ENCODE measurements around the gene OAS3.
"Not testable (repeated sequence)": the region's sequence is repeated elsewhere in the genome, so short reads cannot be mapped to it uniquely, and the experiment has no call there.

Gene OAS3

GRCh38 chr12:112988224-112988623 is 50.0 kb downstream of the OAS3 start:
- no peak for DNase-seq

GRCh38 chr12:112988823-112989385 is 50.6 kb downstream of the OAS3 start:
- not testable (repeated sequence) for DNase-seq

GRCh38 chr12:112989806-112990205 is 51.5 kb downstream of the OAS3 start:
- no peak for DNase-seq

- DNase-seq = peak; percentile 38 to 74
These were observed 54.5 kb downstream of the OAS3 start for GRCh38 chr12:112992541-112993398.

GRCh38 chr12:112995008-112995407 is 56.7 kb downstream of the OAS3 start:
- no peak for DNase-seq

GRCh38 chr12:112996501-112996900 is 58.2 kb downstream of the OAS3 start:
- DNase-seq = no peak

GRCh38 chr12:112997506-112997905 is 59.2 kb downstream of the OAS3 start:
- DNase-seq = no peak

GRCh38 chr12:112998987-112999767 is 60.9 kb downstream of the OAS3 start:
- no peak for DNase-seq

- no peak for DNase-seq
These were observed 62.2 kb downstream of the OAS3 start for GRCh38 chr12:113000433-113000832.

GRCh38 chr12:113002155-113002554 is 63.9 kb downstream of the OAS3 start:
- no peak for DNase-seq

GRCh38 chr12:113002676-113003075 is 64.4 kb downstream of the OAS3 start:
- DNase-seq = no peak

- DNase-seq = no peak
These were observed 65.4 kb downstream of the OAS3 start for GRCh38 chr12:113003636-113004035.

- peak in 1 of 2 experiments; percentile 29 for DNase-seq
These were observed 67.5 kb downstream of the OAS3 start for GRCh38 chr12:113005762-113006161.

GRCh38 chr12:113006206-113006605 is 67.9 kb downstream of the OAS3 start:
- DNase-seq = no peak

GRCh38 chr12:113006641-113007040 is 68.4 kb downstream of the OAS3 start:
- DNase-seq = no peak

- peak in 1 of 2 experiments; percentile 10 for DNase-seq
These were observed 68.9 kb downstream of the OAS3 start for GRCh38 chr12:113007166-113007565.

GRCh38 chr12:113010701-113011100 is 72.4 kb downstream of the OAS3 start:
- DNase-seq = no peak

GRCh38 chr12:113014565-113014964 is 76.3 kb downstream of the OAS3 start:
- DNase-seq = no peak

GRCh38 chr12:113016796-113017195 is 78.5 kb downstream of the OAS3 start:
- no peak for DNase-seq

GRCh38 chr12:113019025-113019424 is 80.8 kb downstream of the OAS3 start:
- peak in 1 of 2 experiments; percentile 67 for DNase-seq

GRCh38 chr12:113021500-113021899 is 83.2 kb downstream of the OAS3 start:
- no peak for DNase-seq
